IMR-90 (cell line): Measurements from ENCODE around the gene TSPAN17. TPM values are rescaled to one million over a fixed set of nuclear protein-coding genes. Genes with fewer than 3 reads are reported as not detected.

Experiments used
- ATAC-seq: fragments of 200-7000 bp; cut with Tn5 transposase; 2 replicates; pipeline ENCODE4 v1.9.1; 2020; ENCODE audit warnings: low read depth, mild to moderate bottlenecking, moderate library complexity
- BruUV-seq: library from RNA; stranded (reverse); fragments of 400-500 nt; replicated peaks from 2 replicates; lab custom pipeline; 2021; lab: Mats Ljungman, UMichigan
- CTCF ChIA-PET: fragments of 300-600 bp; formaldehyde crosslinking; extraction: SDS; loops from one replicate; lab custom pipeline; 2021; ENCODE audit warnings: antibody characterized with exemption; lab: Yijun Ruan, JAX
- POLR2A ChIA-PET: fragments of 300-600 bp; sonication (Branson Sonifier 250); formaldehyde crosslinking; loops from one replicate; lab custom pipeline; 2022; ENCODE audit warnings: antibody characterized with exemption; ENCODE audit not compliant: unreplicated experiment; lab: Charles Lee
- DNase-seq: peaks from one replicate; pipeline ENCODE4 v3.0.0; 2013
- H2AFZ ChIP-seq: replicated peaks from 2 replicates; pipeline ENCODE3; 2013; ENCODE audit warnings: low read length, mild to moderate bottlenecking; ENCODE audit not compliant: poor library complexity
- H2AK5ac ChIP-seq: 2 replicates; pipeline ENCODE4 v1.6.1; 2013; ENCODE audit warnings: low read depth, low read length, inconsistent platforms
- H2AK9ac ChIP-seq: replicated peaks from 2 replicates; pipeline ENCODE3; 2013; ENCODE audit warnings: mild to moderate bottlenecking, low read depth, low read length, moderate library complexity; ENCODE audit not compliant: poor library complexity
- H2BK120ac ChIP-seq: 2 replicates; pipeline ENCODE4 v1.6.1; 2013; ENCODE audit warnings: low read depth, low read length, inconsistent platforms
- H2BK15ac ChIP-seq: 3 replicates; pipeline ENCODE4 v1.6.1; 2013; ENCODE audit warnings: low read depth, low read length, inconsistent platforms
- H2BK20ac ChIP-seq: 2 replicates; pipeline ENCODE4 v1.6.1; 2013; ENCODE audit warnings: low read depth, mild to moderate bottlenecking, inconsistent platforms, low read length, moderate library complexity
- H2BK5ac ChIP-seq: 2 replicates; pipeline ENCODE4 v1.6.1; 2013; ENCODE audit warnings: mild to moderate bottlenecking, low read depth, low read length, inconsistent platforms; ENCODE audit not compliant: poor library complexity, severe bottlenecking
- H3K14ac ChIP-seq: replicated peaks from 2 replicates; pipeline ENCODE4 v1.6.1; 2013; ENCODE audit warnings: low read depth, low read length, inconsistent platforms
- H3K18ac ChIP-seq: 2 replicates; pipeline ENCODE4 v1.6.1; 2013; ENCODE audit warnings: low read depth, low read length, control low read depth
- H3K23ac ChIP-seq: 2 replicates; pipeline ENCODE4 v1.6.1; 2013; ENCODE audit warnings: low read depth, low read length, inconsistent platforms
- H3K27ac ChIP-seq: 2 replicates; pipeline ENCODE4 v1.5.1; 2013; ENCODE audit warnings: mild to moderate bottlenecking, control low read depth, low read length; ENCODE audit not compliant: insufficient read depth
- H3K27me3 ChIP-seq: 2 replicates; pipeline ENCODE4 v1.6.1; 2013; ENCODE audit warnings: low read length; ENCODE audit not compliant: control insufficient read depth, insufficient read depth
- H3K36me3 ChIP-seq: 2 replicates; pipeline ENCODE4 v1.6.1; 2013; ENCODE audit warnings: low read length, mixed read lengths; ENCODE audit not compliant: control insufficient read depth, insufficient read depth
- H3K4ac ChIP-seq: 2 replicates; pipeline ENCODE4 v1.6.1; 2013; ENCODE audit warnings: low read depth, low read length, inconsistent platforms
- H3K4me1 ChIP-seq: 2 replicates; pipeline ENCODE4 v1.6.1; 2013; ENCODE audit warnings: low read length, mixed read lengths; ENCODE audit not compliant: control insufficient read depth, insufficient read depth
- H3K4me2 ChIP-seq: 2 replicates; pipeline ENCODE4 v1.6.1; 2013; ENCODE audit warnings: low read depth, mild to moderate bottlenecking, control low read depth, low read length, moderate library complexity
- H3K4me3 ChIP-seq: 2 replicates; pipeline ENCODE4 v1.5.1; 2013; ENCODE audit warnings: low read depth, mild to moderate bottlenecking, control low read depth, low read length, moderate library complexity; ENCODE audit not compliant: insufficient read depth
- H3K56ac ChIP-seq: 2 replicates; pipeline ENCODE4 v1.6.1; 2013; ENCODE audit warnings: low read length, inconsistent platforms; ENCODE audit not compliant: insufficient read depth; ENCODE audit errors: extremely low read depth
- H3K79me1 ChIP-seq, 2 experiments: 2 replicates each; pipeline ENCODE4 v1.6.1; 2013; ENCODE audit warnings: low read length in 2 of 2, inconsistent platforms in 1 of 2, low read depth in 1 of 2
- H3K9ac ChIP-seq: 2 replicates; pipeline ENCODE4 v1.6.1; 2013; ENCODE audit warnings: low read depth, low read length, control low read depth
- H3K9me1 ChIP-seq: 2 replicates; pipeline ENCODE4 v1.6.1; 2013; ENCODE audit warnings: low read length, inconsistent platforms; ENCODE audit not compliant: insufficient read depth
- H3K9me3 ChIP-seq: 2 replicates; pipeline ENCODE4 v1.6.1; 2013; ENCODE audit warnings: low read length; ENCODE audit not compliant: control insufficient read depth, insufficient read depth
- H4K20me1 ChIP-seq: 2 replicates; pipeline ENCODE4 v1.6.1; 2013; ENCODE audit warnings: low read length, inconsistent platforms; ENCODE audit not compliant: insufficient read depth
- H4K5ac ChIP-seq: 2 replicates; pipeline ENCODE4 v1.6.1; 2013; ENCODE audit warnings: mild to moderate bottlenecking, low read depth, low read length, control low read depth
- H4K8ac ChIP-seq, 2 experiments: 2 replicates each; pipeline ENCODE4 v1.6.1; 2013; ENCODE audit warnings: low read depth in 2 of 2, low read length in 2 of 2, control low read depth in 1 of 2, inconsistent platforms in 1 of 2
- H4K91ac ChIP-seq: 2 replicates; pipeline ENCODE4 v1.6.1; 2013; ENCODE audit warnings: low read depth, low read length, inconsistent platforms; ENCODE audit not compliant: insufficient read depth
- BHLHE40 ChIP-seq: fragments of 150-350 bp; IDR thresholded peaks from 2 replicates; pipeline ENCODE4 v1.6.1; 2016; ENCODE audit warnings: mild to moderate bottlenecking, low read depth, low read length
- CEBPB ChIP-seq: IDR thresholded peaks from 2 replicates; pipeline ENCODE4 v1.6.1; 2012; ENCODE audit warnings: low read depth, low read length, improper control_type of control experiment
- CHD1 ChIP-seq: IDR thresholded peaks from 2 replicates; pipeline ENCODE4 v1.6.1; 2012; ENCODE audit warnings: low read depth, low read length, improper control_type of control experiment
- CTCF ChIP-seq: conservative IDR thresholded peaks from 2 replicates; pipeline ENCODE4 v1.5.1; 2012; ENCODE audit warnings: mild to moderate bottlenecking, low read depth, low read length, improper control_type of control experiment
- FOS ChIP-seq: fragments of 150-350 bp; IDR thresholded peaks from 2 replicates; pipeline ENCODE4 v1.6.1; 2016; ENCODE audit warnings: low read depth, low read length
- MAFK ChIP-seq: IDR thresholded peaks from 2 replicates; pipeline ENCODE4 v1.6.1; 2012; ENCODE audit warnings: low read depth, low read length, improper control_type of control experiment
- MAZ ChIP-seq: IDR thresholded peaks from 2 replicates; pipeline ENCODE4 v1.6.1; 2012; ENCODE audit warnings: low read depth, mild to moderate bottlenecking, low read length, improper control_type of control experiment, moderate library complexity, borderline replicate concordance
- MXI1 ChIP-seq: IDR thresholded peaks from 2 replicates; pipeline ENCODE4 v1.6.1; 2012; ENCODE audit warnings: low read depth, mild to moderate bottlenecking, low read length, moderate library complexity, borderline replicate concordance
- POLR2A ChIP-seq: IDR thresholded peaks from 2 replicates; pipeline ENCODE4 v1.6.1; 2012; ENCODE audit warnings: mild to moderate bottlenecking, low read depth, low read length
- RAD21 ChIP-seq: IDR thresholded peaks from 2 replicates; pipeline ENCODE4 v1.6.1; 2012; ENCODE audit warnings: low read length, improper control_type of control experiment
- RCOR1 ChIP-seq: IDR thresholded peaks from 2 replicates; pipeline ENCODE4 v1.6.1; 2012; ENCODE audit warnings: mild to moderate bottlenecking, low read length, improper control_type of control experiment; ENCODE audit not compliant: insufficient replicate concordance
- RFX5 ChIP-seq: IDR thresholded peaks from 2 replicates; pipeline ENCODE4 v1.8.0; 2012; ENCODE audit warnings: low read depth, mild to moderate bottlenecking, low read length, moderate library complexity
- SMC3 ChIP-seq: fragments of 150-350 bp; IDR thresholded peaks from 2 replicates; pipeline ENCODE4 v1.6.1; 2016; ENCODE audit warnings: low read depth, mild to moderate bottlenecking, antibody characterized with exemption, low read length, moderate library complexity
- USF2 ChIP-seq: fragments of 150-350 bp; IDR thresholded peaks from 2 replicates; pipeline ENCODE4 v1.6.1; 2017; ENCODE audit warnings: mild to moderate bottlenecking, antibody characterized with exemption, low read length, low read depth
- WGBS, 2 experiments: methylation state at CpG; one replicate each; pipeline versions ENCODE4 v1.1.5 to v1.1.7; 2013; ENCODE audit warnings: missing lambda C conversion rate in 2 of 2; ENCODE audit not compliant: insufficient read length in 1 of 2; ENCODE audit errors: extremely low coverage in 2 of 2; 5-methylcytosine and 5-hydroxymethylcytosine counted together
- dilution Hi-C: fragments of 300-500 bp; cut with HindIII; formaldehyde crosslinking; loops from one replicate; pipeline ENCODE4 v1.14.3; 2018; ENCODE audit warnings: low sequenced_read_pairs; ENCODE audit not compliant: unreplicated experiment
- in situ Hi-C: fragments of 300-500 bp; cut with MboI; formaldehyde crosslinking; loops from 3 replicates; pipeline ENCODE4 v1.14.3; 2019; ENCODE audit warnings: low sequenced_read_pairs, inconsistent platforms, mixed read lengths
- intact Hi-C: fragments of 100-400 bp; cut with micrococcal nuclease; formaldehyde crosslinking; loops from 2 replicates; pipeline ENCODE4 v1.10.0; 2022
- polyA plus RNA-seq, 3 experiments: library from polyadenylated mRNA; depleted of rRNA; stranded (reverse); fragments of >200 nt; gene quantifications; 2 replicates each; pipeline ENCODE4 v1.2.3, GENCODE V29; 2012; ENCODE audit warnings: low replicate concordance in 1 of 3
- total RNA-seq: library from RNA; depleted of rRNA; stranded (reverse); fragments of >200 nt; gene quantifications from 2 replicates; pipeline ENCODE4 v1.2.3, GENCODE V29; 2012
- TF ChIP-seq, protein P1 (sequence below): fragments of 150-350 bp; IDR thresholded peaks from 2 replicates; pipeline ENCODE4 v1.6.1; 2016; ENCODE audit warnings: low read depth, mild to moderate bottlenecking, low read length, moderate library complexity, borderline replicate concordance

The TSPAN17 gene
- total and polyA plus RNA-seq, 2 of the 4 experiments (the other 2 are of a cell fraction): 34.2 to 41.6 TPM

GRCh38 chr5:176665517-176665916 is 18.2 kb downstream of the TSPAN17 start:
- ATAC-seq (no peak), DNase-seq (no peak)
- H3K23ac ChIP-seq: no peak overlapping the region
- H3K4me1 ChIP-seq: no peaks in the 10 kb centered on the region
- in situ Hi-C loops (no loop called here), intact Hi-C loops (loop anchor here (10.0 kb wide), 1 partner anchor 149 kb away; the partner anchor contains the start of gene UNC5A), dilution Hi-C loops (no loop called here)
- no peak overlapping the region for H4K8ac ChIP-seq
- ChIA-PET CTCF (interaction anchor here (0.5 to 0.6 kb wide), 2 partner anchors 11 to 246 kb away, joined by 3 to 6 read pairs; no protein-coding TSS in a partner anchor), POLR2A (no interaction called here)
- no peak overlapping the region for H2BK5ac ChIP-seq
- H3K4me3 ChIP-seq: no peak overlapping the region
- H3K9me3 ChIP-seq: 0 out of 2 replicates have a peak, but pooled peaks cover 2% of the 10 kb centered on the region
- no peak overlapping the region for H4K5ac ChIP-seq
- H4K91ac ChIP-seq: no peak overlapping the region
- H3K56ac ChIP-seq: no peak overlapping the region
- no peak overlapping the region for H2AFZ ChIP-seq
- H2AK9ac ChIP-seq: no peak overlapping the region
- no peak overlapping the region for H3K14ac ChIP-seq
- no peak overlapping the region for H3K4ac ChIP-seq
- BruUV-seq: no TSS peak
- H2BK20ac ChIP-seq: no peak overlapping the region
- H3K27me3 ChIP-seq: peaks cover 50% of the 10 kb centered on the region
- TF ChIP-seq MXI1: no peak
- no peak for TF ChIP-seq CEBPB
- TF ChIP-seq CTCF: no peak
- TF ChIP-seq, protein P1, sequence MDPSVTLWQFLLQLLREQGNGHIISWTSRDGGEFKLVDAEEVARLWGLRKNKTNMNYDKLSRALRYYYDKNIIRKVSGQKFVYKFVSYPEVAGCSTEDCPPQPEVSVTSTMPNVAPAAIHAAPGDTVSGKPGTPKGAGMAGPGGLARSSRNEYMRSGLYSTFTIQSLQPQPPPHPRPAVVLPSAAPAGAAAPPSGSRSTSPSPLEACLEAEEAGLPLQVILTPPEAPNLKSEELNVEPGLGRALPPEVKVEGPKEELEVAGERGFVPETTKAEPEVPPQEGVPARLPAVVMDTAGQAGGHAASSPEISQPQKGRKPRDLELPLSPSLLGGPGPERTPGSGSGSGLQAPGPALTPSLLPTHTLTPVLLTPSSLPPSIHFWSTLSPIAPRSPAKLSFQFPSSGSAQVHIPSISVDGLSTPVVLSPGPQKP: no peak
- no peak for TF ChIP-seq USF2
- no peak for TF ChIP-seq BHLHE40
- TF ChIP-seq FOS: no peak
- no peak for TF ChIP-seq SMC3
- TF ChIP-seq MAFK: no peak
- TF ChIP-seq RAD21: no peak
- no peak for TF ChIP-seq POLR2A
- no peak for TF ChIP-seq RFX5
- TF ChIP-seq RCOR1: no peak
- no peak for TF ChIP-seq MAZ
- no peak for TF ChIP-seq CHD1
- 70% methylated on average over 6 of the region's 6 CpGs; no CpG with 5 or more reads in 1 of the 2 experiments for WGBS, 2 experiments
- H4K20me1 ChIP-seq: peaks cover 2% of the 10 kb centered on the region; the same call in 1 of the 2 replicates
- H3K36me3 ChIP-seq: no peaks in the 10 kb centered on the region
- no peaks in the 10 kb centered on the region for H3K79me1 ChIP-seq
- H3K18ac ChIP-seq: no peak overlapping the region
- no peaks in the 10 kb centered on the region for H3K9me1 ChIP-seq
- H2BK120ac ChIP-seq: no peak overlapping the region
- no peak overlapping the region for H3K27ac ChIP-seq
- H2AK5ac ChIP-seq: no peak overlapping the region
- no peak overlapping the region for H3K4me2 ChIP-seq
- no peak overlapping the region for H3K9ac ChIP-seq
- no peak overlapping the region for H2BK15ac ChIP-seq
